SIG-M5 treated with dmso at 0.1 percent for 504 hours (cell line): ENCODE measurements around the gene APBB2.

Source experiments
- DNase-seq: peaks from one replicate; lab custom pipeline; 2025; ENCODE audit not compliant: unreplicated experiment; lab: John Stamatoyannopoulos, UW

The APBB2 gene

GRCh38 chr4:41214136-41214824 lies at the start of gene APBB2:
TSS of gene APBB2 (minus strand) at chr4:41214542. CDS start at chr4:41033254, 181,288 bp downstream.
- DNase-seq = peak; percentile 75

- DNase-seq = no peak
Observed at GRCh38 chr4:41262198-41262597, 47.9 kb upstream of the APBB2 start.

- DNase-seq = no peak
Observed at GRCh38 chr4:41260116-41260733, 45.9 kb upstream of the APBB2 start.

GRCh38 chr4:41258783-41259182 lies 44.4 kb upstream of the APBB2 start:
- DNase-seq = peak; percentile 59

GRCh38 chr4:41257906-41258305 lies 43.6 kb upstream of the APBB2 start:
- DNase-seq = no peak

GRCh38 chr4:41257257-41257901 lies 43.0 kb upstream of the APBB2 start:
- no peak for DNase-seq

GRCh38 chr4:41256740-41257256 lies 42.5 kb upstream of the APBB2 start, which contains the start of gene UCHL1:
TSS of gene UCHL1 (plus strand) at chr4:41256928. CDS start at chr4:41256977, 49 bp downstream.
- peak; percentile 47 for DNase-seq

- no peak for DNase-seq
Observed at GRCh38 chr4:41256131-41256739, 41.9 kb upstream of the APBB2 start.

GRCh38 chr4:41245983-41246382 lies 31.6 kb upstream of the APBB2 start:
- no peak for DNase-seq

GRCh38 chr4:41241919-41242318 lies 27.6 kb upstream of the APBB2 start:
- DNase-seq = no peak

- DNase-seq = no peak
Observed at GRCh38 chr4:41236508-41236907, 22.2 kb upstream of the APBB2 start.

- no peak for DNase-seq
Observed at GRCh38 chr4:41236032-41236431, 21.7 kb upstream of the APBB2 start.

GRCh38 chr4:41232856-41233255 lies 18.5 kb upstream of the APBB2 start:
- no peak for DNase-seq

- DNase-seq = no peak
Observed at GRCh38 chr4:41232406-41232805, 18.1 kb upstream of the APBB2 start.

- no peak for DNase-seq
Observed at GRCh38 chr4:41227902-41228301, 13.6 kb upstream of the APBB2 start.

- no peak for DNase-seq
Observed at GRCh38 chr4:41221850-41222645, 7.7 kb upstream of the APBB2 start.

GRCh38 chr4:41219421-41219950 lies 5.1 kb upstream of the APBB2 start:
- DNase-seq = no peak

GRCh38 chr4:41218703-41219102 lies 4.4 kb upstream of the APBB2 start:
- no peak for DNase-seq

GRCh38 chr4:41217374-41217773 lies 3.0 kb upstream of the APBB2 start:
- DNase-seq = no peak

GRCh38 chr4:41217020-41217333 lies 2.6 kb upstream of the APBB2 start:
- no peak for DNase-seq
